Measurements from ENCODE around the gene NKX6-1. TPM values are rescaled to one million over a fixed set of nuclear protein-coding genes. Genes with fewer than 3 reads are reported as not detected.

NKX6-1 gene
- total and polyA plus RNA-seq, 3 experiments from 2014 or later = not detected

- H3K4me1 Mint-ChIP-seq = peaks cover 5 to 11% (median 9%) of the 10 kb centered on the region in 3 donors
- no peaks in the 10 kb centered on the region for H3K36me3 Mint-ChIP-seq
- Histone ChIP-seq H3K27ac (ENCODE audit: low read depth, low read length) (no peak overlapping the region), H3K4me3 (ENCODE audit: low read length) (no peak overlapping the region), H3K9me3 (ENCODE audit: low read length) (no peaks in the 10 kb centered on the region), H3K4me1 (ENCODE audit: insufficient read depth, low read length) (no peaks in the 10 kb centered on the region), H3K36me3 (ENCODE audit: insufficient read depth, low read length) (no peaks in the 10 kb centered on the region), H3K27me3 (ENCODE audit: insufficient read depth, low read length, poor library complexity, severe bottlenecking) (peaks cover 36% of the 10 kb centered on the region)
- POLR2A ChIA-PET = no interaction called here
- no peak overlapping the region for H3K27ac Mint-ChIP-seq
- DNase-seq = no peak
- H3K27me3 Mint-ChIP-seq = peaks cover 81 to 94% of the 10 kb centered on the region in 2 donors
- no peak overlapping the region for H3K4me3 Mint-ChIP-seq
- CTCF ChIA-PET = no interaction called here
- H3K9me3 Mint-ChIP-seq = peaks cover 8 to 30% (median 22%) of the 10 kb centered on the region in 5 donors
Measured at GRCh38 chr4:84492737-84493091, 6.4 kb downstream of the NKX6-1 start.

GRCh38 chr4:84492290-84492689 lies 6.8 kb downstream of the NKX6-1 start:
- Mint-ChIP-seq H3K4me1 (peaks cover 5 to 10% (median 9%) of the 10 kb centered on the region in 3 donors), H3K4me3 (no peak overlapping the region), H3K36me3 (no peaks in the 10 kb centered on the region), H3K9me3 (peaks cover 8 to 30% (median 22%) of the 10 kb centered on the region in 5 donors), H3K27ac (no peak overlapping the region), H3K27me3 (peaks cover 80 to 97% of the 10 kb centered on the region in 2 donors)
- Histone ChIP-seq H3K36me3 (ENCODE audit: insufficient read depth, low read length) (no peaks in the 10 kb centered on the region), H3K27me3 (ENCODE audit: insufficient read depth, low read length, poor library complexity, severe bottlenecking) (peaks cover 36% of the 10 kb centered on the region), H3K27ac (ENCODE audit: low read depth, low read length) (no peak overlapping the region), H3K9me3 (ENCODE audit: low read length) (no peaks in the 10 kb centered on the region), H3K4me1 (ENCODE audit: insufficient read depth, low read length) (no peaks in the 10 kb centered on the region), H3K4me3 (ENCODE audit: low read length) (no peak overlapping the region)
- CTCF ChIA-PET = no interaction called here
- POLR2A ChIA-PET = no interaction called here
- DNase-seq = no peak

GRCh38 chr4:84491481-84491880 lies 7.6 kb downstream of the NKX6-1 start:
- DNase-seq = no peak
- Mint-ChIP-seq H3K4me3 (no peak overlapping the region), H3K27me3 (peaks cover 72 to 96% of the 10 kb centered on the region in 2 donors), H3K36me3 (no peaks in the 10 kb centered on the region), H3K9me3 (peaks cover 8 to 30% (median 21%) of the 10 kb centered on the region in 5 donors), H3K27ac (no peak overlapping the region), H3K4me1 (peaks cover 5 to 9% (median 6%) of the 10 kb centered on the region in 3 donors)
- ChIA-PET POLR2A (no interaction called here), CTCF (no interaction called here)
- peaks cover 38% of the 10 kb centered on the region for H3K27me3 ChIP-seq (ENCODE audit: insufficient read depth, low read length, poor library complexity, severe bottlenecking)
- no peak overlapping the region for H3K27ac ChIP-seq (ENCODE audit: low read depth, low read length)
- H3K4me3 ChIP-seq (ENCODE audit: low read length) = no peak overlapping the region
- H3K4me1 ChIP-seq (ENCODE audit: insufficient read depth, low read length) = no peaks in the 10 kb centered on the region
- H3K9me3 ChIP-seq (ENCODE audit: low read length) = no peaks in the 10 kb centered on the region
- H3K36me3 ChIP-seq (ENCODE audit: insufficient read depth, low read length) = no peaks in the 10 kb centered on the region

GRCh38 chr4:84490663-84491062 lies 8.4 kb downstream of the NKX6-1 start:
- Mint-ChIP-seq H3K4me1 (peaks cover 5 to 9% (median 6%) of the 10 kb centered on the region in 3 donors), H3K27me3 (peaks cover 70 to 96% of the 10 kb centered on the region in 2 donors), H3K36me3 (no peaks in the 10 kb centered on the region), H3K4me3 (no peak overlapping the region), H3K9me3 (peaks cover 8 to 27% (median 18%) of the 10 kb centered on the region in 5 donors), H3K27ac (no peak overlapping the region)
- Histone ChIP-seq H3K27me3 (ENCODE audit: insufficient read depth, low read length, poor library complexity, severe bottlenecking) (peaks cover 30% of the 10 kb centered on the region), H3K36me3 (ENCODE audit: insufficient read depth, low read length) (no peaks in the 10 kb centered on the region), H3K4me1 (ENCODE audit: insufficient read depth, low read length) (no peaks in the 10 kb centered on the region), H3K9me3 (ENCODE audit: low read length) (no peaks in the 10 kb centered on the region), H3K4me3 (ENCODE audit: low read length) (no peak overlapping the region), H3K27ac (ENCODE audit: low read depth, low read length) (no peak overlapping the region)
- ChIA-PET POLR2A (no interaction called here), CTCF (no interaction called here)
- no peak for DNase-seq

- Histone ChIP-seq H3K36me3 (ENCODE audit: insufficient read depth, low read length) (no peaks in the 10 kb centered on the region), H3K4me1 (ENCODE audit: insufficient read depth, low read length) (no peaks in the 10 kb centered on the region), H3K27ac (ENCODE audit: low read depth, low read length) (no peak overlapping the region), H3K9me3 (ENCODE audit: low read length) (no peaks in the 10 kb centered on the region), H3K4me3 (ENCODE audit: low read length) (no peak overlapping the region), H3K27me3 (ENCODE audit: insufficient read depth, low read length, poor library complexity, severe bottlenecking) (peaks cover 11% of the 10 kb centered on the region)
- peaks cover 0 to 21% (median 15%) of the 10 kb centered on the region in 5 donors for H3K9me3 Mint-ChIP-seq
- peaks cover 0 to 12% (median 5%) of the 10 kb centered on the region in 3 donors for H3K4me1 Mint-ChIP-seq
- H3K27ac Mint-ChIP-seq = no peak overlapping the region
- H3K27me3 Mint-ChIP-seq = peaks cover 68 to 89% of the 10 kb centered on the region in 2 donors
- no peaks in the 10 kb centered on the region for H3K36me3 Mint-ChIP-seq
- CTCF ChIA-PET = no interaction called here
- DNase-seq = no peak
- H3K4me3 Mint-ChIP-seq = peak overlapping the region in 2 of 7 donors; percentile 34 to 69
- POLR2A ChIA-PET = no interaction called here
Measured at GRCh38 chr4:84484236-84484635, 14.9 kb downstream of the NKX6-1 start.

- H3K27ac ChIP-seq (ENCODE audit: low read depth, low read length) = no peak overlapping the region
- H3K27me3 Mint-ChIP-seq = peaks cover 66 to 89% of the 10 kb centered on the region in 2 donors
- CTCF ChIA-PET = no interaction called here
Measured at GRCh38 chr4:84483688-84484087, 15.4 kb downstream of the NKX6-1 start.

GRCh38 chr4:84482564-84483563 lies 16.2 kb downstream of the NKX6-1 start:
- ChIA-PET POLR2A (no interaction called here), CTCF (no interaction called here)
- H3K4me3 ChIP-seq (ENCODE audit: low read length) = no peak overlapping the region
- Mint-ChIP-seq H3K9me3 (peaks cover 0 to 21% (median 15%) of the 10 kb centered on the region in 5 donors), H3K4me1 (peaks cover 0 to 12% (median 5%) of the 10 kb centered on the region in 3 donors), H3K4me3 (no peak overlapping the region), H3K27ac (peak overlapping the region in 1 of 8 donors; percentile 27), H3K27me3 (peaks cover 59 to 89% of the 10 kb centered on the region in 2 donors), H3K36me3 (no peaks in the 10 kb centered on the region)
- no peak overlapping the region for H3K27ac ChIP-seq (ENCODE audit: low read depth, low read length)
- peaks cover 11% of the 10 kb centered on the region for H3K27me3 ChIP-seq (ENCODE audit: insufficient read depth, low read length, poor library complexity, severe bottlenecking)
- no peak for DNase-seq
- H3K4me1 ChIP-seq (ENCODE audit: insufficient read depth, low read length) = no peaks in the 10 kb centered on the region
- H3K9me3 ChIP-seq (ENCODE audit: low read length) = no peaks in the 10 kb centered on the region
- H3K36me3 ChIP-seq (ENCODE audit: insufficient read depth, low read length) = no peaks in the 10 kb centered on the region

More at GRCh38 chr4:84483688-84484087, 15.4 kb downstream of the NKX6-1 start:
- peaks cover 11% of the 10 kb centered on the region for H3K27me3 ChIP-seq (ENCODE audit: insufficient read depth, low read length, poor library complexity, severe bottlenecking)
- no peaks in the 10 kb centered on the region for H3K9me3 ChIP-seq (ENCODE audit: low read length)
- Mint-ChIP-seq H3K27ac (no peak overlapping the region), H3K9me3 (peaks cover 0 to 21% (median 15%) of the 10 kb centered on the region in 5 donors), H3K36me3 (no peaks in the 10 kb centered on the region), H3K4me1 (peaks cover 0 to 12% (median 5%) of the 10 kb centered on the region in 3 donors), H3K4me3 (peak overlapping the region in 1 of 7 donors; percentile 34)
- DNase-seq = no peak
- H3K36me3 ChIP-seq (ENCODE audit: insufficient read depth, low read length) = no peaks in the 10 kb centered on the region
- H3K4me3 ChIP-seq (ENCODE audit: low read length) = no peak overlapping the region
- H3K4me1 ChIP-seq (ENCODE audit: insufficient read depth, low read length) = no peaks in the 10 kb centered on the region
- POLR2A ChIA-PET = no interaction called here

GRCh38 chr4:84481860-84482245 lies 17.2 kb downstream of the NKX6-1 start:
- CTCF ChIA-PET = no interaction called here
- peak overlapping the region in 2 of 7 donors; percentile 50 to 54 for H3K4me3 Mint-ChIP-seq
- Histone ChIP-seq H3K27ac (ENCODE audit: low read depth, low read length) (no peak overlapping the region), H3K36me3 (ENCODE audit: insufficient read depth, low read length) (no peaks in the 10 kb centered on the region), H3K9me3 (ENCODE audit: low read length) (no peaks in the 10 kb centered on the region), H3K4me1 (ENCODE audit: insufficient read depth, low read length) (no peaks in the 10 kb centered on the region), H3K27me3 (ENCODE audit: insufficient read depth, low read length, poor library complexity, severe bottlenecking) (peaks cover 9% of the 10 kb centered on the region), H3K4me3 (ENCODE audit: low read length) (no peak overlapping the region)
- POLR2A ChIA-PET = no interaction called here
- H3K36me3 Mint-ChIP-seq = no peaks in the 10 kb centered on the region
- no peak overlapping the region for H3K27ac Mint-ChIP-seq
- peaks cover 59 to 84% of the 10 kb centered on the region in 2 donors for H3K27me3 Mint-ChIP-seq
- H3K4me1 Mint-ChIP-seq = peaks cover 0 to 12% (median 5%) of the 10 kb centered on the region in 3 donors
- no peak for DNase-seq
- H3K9me3 Mint-ChIP-seq = peaks cover 0 to 21% (median 15%) of the 10 kb centered on the region in 5 donors
